ENCODE data around the gene MAST3. TPM values are rescaled to one million over a fixed set of nuclear protein-coding genes. Genes with fewer than 3 reads are reported as not detected.

The MAST3 gene
- total and polyA plus RNA-seq, 2 donors (not counting 3 experiments of a cell fraction or from before 2014, with no cell fraction given), result 1.5 to 2.7 TPM

GRCh38 chr19:18145391-18145999, 47.9 kb downstream of the MAST3 start:
- no peak overlapping the region for H3K9ac ChIP-seq (replicated peaks; ENCODE audit: extremely low read depth, insufficient read depth, low read length)
- TF ChIP-seq, protein P1, sequence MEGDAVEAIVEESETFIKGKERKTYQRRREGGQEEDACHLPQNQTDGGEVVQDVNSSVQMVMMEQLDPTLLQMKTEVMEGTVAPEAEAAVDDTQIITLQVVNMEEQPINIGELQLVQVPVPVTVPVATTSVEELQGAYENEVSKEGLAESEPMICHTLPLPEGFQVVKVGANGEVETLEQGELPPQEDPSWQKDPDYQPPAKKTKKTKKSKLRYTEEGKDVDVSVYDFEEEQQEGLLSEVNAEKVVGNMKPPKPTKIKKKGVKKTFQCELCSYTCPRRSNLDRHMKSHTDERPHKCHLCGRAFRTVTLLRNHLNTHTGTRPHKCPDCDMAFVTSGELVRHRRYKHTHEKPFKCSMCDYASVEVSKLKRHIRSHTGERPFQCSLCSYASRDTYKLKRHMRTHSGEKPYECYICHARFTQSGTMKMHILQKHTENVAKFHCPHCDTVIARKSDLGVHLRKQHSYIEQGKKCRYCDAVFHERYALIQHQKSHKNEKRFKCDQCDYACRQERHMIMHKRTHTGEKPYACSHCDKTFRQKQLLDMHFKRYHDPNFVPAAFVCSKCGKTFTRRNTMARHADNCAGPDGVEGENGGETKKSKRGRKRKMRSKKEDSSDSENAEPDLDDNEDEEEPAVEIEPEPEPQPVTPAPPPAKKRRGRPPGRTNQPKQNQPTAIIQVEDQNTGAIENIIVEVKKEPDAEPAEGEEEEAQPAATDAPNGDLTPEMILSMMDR (IDR thresholded peaks at IDR 0.05; ENCODE audit: extremely low read depth in 1 of 2, insufficient read depth in 1 of 2, low read depth in 1 of 2, low read length in 2 of 2), result no peak
- no peak for TF ChIP-seq JUN (IDR thresholded peaks at IDR 0.05; ENCODE audit: borderline replicate concordance, insufficient read depth, insufficient read length, low read depth)
- TF ChIP-seq, protein P2, sequence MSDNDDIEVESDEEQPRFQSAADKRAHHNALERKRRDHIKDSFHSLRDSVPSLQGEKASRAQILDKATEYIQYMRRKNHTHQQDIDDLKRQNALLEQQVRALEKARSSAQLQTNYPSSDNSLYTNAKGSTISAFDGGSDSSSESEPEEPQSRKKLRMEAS (IDR thresholded peaks at IDR 0.05; ENCODE audit: insufficient read depth, insufficient read length), result no peak
- TF ChIP-seq EZH2 (IDR thresholded peaks at IDR 0.05; ENCODE audit: borderline replicate concordance, low read depth, low read length, severe bottlenecking), result no peak
- TF ChIP-seq MYC (IDR thresholded peaks at IDR 0.05; ENCODE audit: low read depth, low read length), result no peak
- no peak for TF ChIP-seq POLR2A (IDR thresholded peaks at IDR 0.05; ENCODE audit: low read depth, low read length)
- TF ChIP-seq POLR2AphosphoS5 (IDR thresholded peaks at IDR 0.05; ENCODE audit: insufficient read depth, low read depth, low read length), result no peak
- no peak for TF ChIP-seq GATA2 (IDR thresholded peaks at IDR 0.05; ENCODE audit: insufficient read depth, insufficient read length, low read depth, low read length)
- no peak for TF ChIP-seq FOS (IDR thresholded peaks at IDR 0.05; ENCODE audit: borderline replicate concordance, insufficient read depth, low read length)
- dilution Hi-C loops (cut with MboI; ENCODE audit: extremely low pct_ligation_motif_present, low sequenced_read_pairs) (no loop called here), intact Hi-C loops (cut with micrococcal nuclease) (no loop called here)
- no peaks in the 10 kb centered on the region for H3K36me3 ChIP-seq (ENCODE audit: control insufficient read depth in 2 of 2, extremely low read depth in 1 of 2, insufficient read depth in 2 of 2, low read length in 2 of 2)
- no TSS peak for BruUV-seq (replicated peaks)
- no peak overlapping the region for H3K4me3 ChIP-seq (replicated peaks in 1 of 3; ENCODE audit: insufficient read depth in 1 of 3, low read depth in 1 of 3, low read length in 3 of 3)
- H3K4me1 ChIP-seq (ENCODE audit: control insufficient read depth, extremely low read depth, insufficient read depth, low read length), result no peaks in the 10 kb centered on the region
- H2AFZ ChIP-seq (ENCODE audit: low read depth, low read length), result no peak overlapping the region
- H3K27ac ChIP-seq (ENCODE audit: insufficient read depth, low read depth, low read length), result no peak overlapping the region
- no peak overlapping the region for H3K4me2 ChIP-seq (ENCODE audit: insufficient read depth, low read length)
- CTCF ChIA-PET, result interaction anchor here (0.8 to 2.0 kb wide), 5 partner anchors 15 to 106 kb away, joined by 3 to 9 read pairs (median 4); no protein-coding TSS in a partner anchor
- no peaks in the 10 kb centered on the region for H3K9me3 ChIP-seq (replicated peaks; ENCODE audit: control insufficient read depth, insufficient read depth, low read length)
- no peaks in the 10 kb centered on the region for H3K79me2 ChIP-seq (ENCODE audit: control insufficient read depth, insufficient read depth, low read length)
- DNase-seq (ENCODE audit: low read depth, low spot score), result no peak
- H4K20me1 ChIP-seq (replicated peaks; ENCODE audit: control insufficient read depth, extremely low read depth, insufficient read depth, low read length), result no peaks in the 10 kb centered on the region
- POLR2A ChIA-PET, result no interaction called here
- FAIRE-seq, result no peak
- H3K9me1 ChIP-seq (replicated peaks; ENCODE audit: control insufficient read depth, extremely low read depth, insufficient read depth, low read length), result no peaks in the 10 kb centered on the region
- no peaks in the 10 kb centered on the region for H3K27me3 ChIP-seq (ENCODE audit: control insufficient read depth in 2 of 2, insufficient read depth in 2 of 2, low read length in 2 of 2)

Data from endothelial cell of umbilical vein (primary cell).